OCI-LY7 (cell line): ENCODE measurements around the gene DIP2C. TPM values are rescaled to one million over a fixed set of nuclear protein-coding genes. Genes with fewer than 3 reads are reported as not detected.

Experiments
- BruUV-seq: library from RNA; stranded (reverse); fragments of 400-500 nt; replicated peaks from 2 replicates; lab custom pipeline; 2021; lab: Mats Ljungman, UMichigan
- CTCF ChIA-PET: fragments of 300-600 bp; sonication (Branson Sonifier 250); formaldehyde crosslinking; loops from one replicate; lab custom pipeline; 2022; ENCODE audit warnings: antibody characterized with exemption; ENCODE audit not compliant: unreplicated experiment; lab: Charles Lee
- POLR2A ChIA-PET: fragments of 300-600 bp; sonication (Branson Sonifier 250); formaldehyde crosslinking; loops from one replicate; lab custom pipeline; 2022; ENCODE audit warnings: antibody characterized with exemption; lab: Charles Lee
- DNase-seq: peaks from one replicate; pipeline ENCODE4 v3.0.0-alpha.2; 2015; ENCODE audit warnings: low spot score
- H2AFZ ChIP-seq: fragments of 200-600 bp; sonication (generic), shearing (Covaris generic); 2 replicates; pipeline ENCODE4 v1.6.1; 2014; ENCODE audit warnings: mild to moderate bottlenecking, antibody characterized with exemption, low read length, moderate library complexity
- H3K27ac ChIP-seq: fragments of 200-600 bp; sonication (generic); 2 replicates; pipeline ENCODE4 v1.5.1; 2014; ENCODE audit warnings: mixed run types, low read depth, mild to moderate bottlenecking, moderate library complexity, low read length, inconsistent platforms; ENCODE audit not compliant: poor library complexity, severe bottlenecking
- H3K36me3 ChIP-seq: fragments of 200-600 bp; sonication (generic); 2 replicates; pipeline ENCODE4 v1.6.1; 2014; ENCODE audit warnings: mild to moderate bottlenecking, antibody characterized with exemption, low read length, moderate library complexity, mixed read lengths; ENCODE audit not compliant: insufficient read depth
- H3K4me1 ChIP-seq: fragments of 200-600 bp; sonication (generic); 2 replicates; pipeline ENCODE4 v1.5.1; 2014; ENCODE audit warnings: mild to moderate bottlenecking, low read length; ENCODE audit not compliant: insufficient read depth, poor library complexity, severe bottlenecking
- H3K4me2 ChIP-seq: fragments of 200-600 bp; sonication (generic); 2 replicates; pipeline ENCODE4 v1.6.1; 2014; ENCODE audit warnings: mild to moderate bottlenecking, low read length
- H3K4me3 ChIP-seq: fragments of 200-600 bp; sonication (generic); 2 replicates; pipeline ENCODE4 v1.5.1; 2014; ENCODE audit warnings: mild to moderate bottlenecking, low read depth, low read length; ENCODE audit not compliant: poor library complexity, severe bottlenecking
- H3K79me2 ChIP-seq: fragments of 200-600 bp; sonication (generic); 2 replicates; pipeline ENCODE4 v1.6.1; 2016; ENCODE audit warnings: low read depth, mild to moderate bottlenecking, low read length, moderate library complexity, mixed read lengths; ENCODE audit not compliant: insufficient read depth
- H3K9me2 ChIP-seq: fragments of 200-600 bp; sonication (generic); 2 replicates; pipeline ENCODE4 v1.6.1; 2016; ENCODE audit warnings: mild to moderate bottlenecking, low read length, mixed read lengths; ENCODE audit not compliant: insufficient read depth
- H3K9me3 ChIP-seq: fragments of 200-600 bp; sonication (generic); 2 replicates; pipeline ENCODE4 v1.6.1; 2014; ENCODE audit warnings: mild to moderate bottlenecking, mixed run types, low read length, mixed read lengths
- H4K20me1 ChIP-seq: fragments of 200-600 bp; sonication (generic); 2 replicates; pipeline ENCODE4 v1.6.1; 2014; ENCODE audit warnings: mild to moderate bottlenecking, antibody characterized with exemption, low read length, moderate library complexity, mixed read lengths; ENCODE audit not compliant: insufficient read depth
- EZH2phosphoT487 ChIP-seq: fragments of 200-600 bp; sonication (generic); IDR thresholded peaks from 2 replicates; pipeline ENCODE4 v1.6.1; 2018; ENCODE audit warnings: low read depth, borderline replicate concordance, mild to moderate bottlenecking, mixed run types, antibody characterized with exemption, low read length, moderate library complexity, mixed read lengths
- intact Hi-C: fragments of 100-400 bp; cut with micrococcal nuclease; formaldehyde crosslinking; loops from one replicate; pipeline ENCODE4 v1.10.0; 2022; ENCODE audit not compliant: unreplicated experiment
- total RNA-seq, 2 experiments: library from RNA; depleted of rRNA in 1 of 2; stranded (reverse); fragments of >200 nt in 1 of 2; shearing (Covaris generic) in 1 of 2; gene quantifications; 2 replicates each; pipeline ENCODE4 v1.2.3, GENCODE V29; 2014 to 2022
- TF ChIP-seq, protein P1 (sequence below): fragments of 200-600 bp; sonication (generic); conservative IDR thresholded peaks from 2 replicates; pipeline ENCODE4 v1.5.1; 2014; ENCODE audit warnings: mild to moderate bottlenecking, antibody characterized with exemption, low read length, moderate library complexity, mixed read lengths

Gene DIP2C
- total RNA-seq, 2 experiments from 2014 or later = 10.9 to 29.5 TPM

DNA sequence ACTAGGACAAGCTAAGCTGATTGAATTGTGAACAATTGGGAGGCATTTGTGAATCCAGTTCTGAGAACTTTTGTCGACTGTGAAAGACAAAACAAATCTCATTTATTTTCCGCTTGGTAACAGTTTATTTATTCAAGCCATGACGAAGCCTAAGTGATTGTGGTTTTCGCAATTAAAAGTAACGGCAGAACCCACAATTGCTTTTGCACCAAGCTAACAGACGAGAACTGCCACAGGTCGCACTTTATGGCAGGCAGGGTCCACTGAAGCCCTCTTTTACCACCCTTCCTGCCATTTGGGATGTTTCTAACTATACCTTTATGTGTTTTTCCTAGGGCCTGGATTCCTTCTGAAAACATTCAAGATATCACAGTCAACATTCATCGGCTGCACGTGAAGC, 443.0 kb downstream of the DIP2C start:
- Histone ChIP-seq H3K79me2 (no peaks in the 10 kb centered on the region), H3K9me2 (no peaks in the 10 kb centered on the region), H3K36me3 (no peaks in the 10 kb centered on the region), H2AFZ (no peak overlapping the region), H3K4me1 (no peaks in the 10 kb centered on the region), H4K20me1 (no peaks in the 10 kb centered on the region), H3K27ac (no peak overlapping the region), H3K9me3 (no peaks in the 10 kb centered on the region), H3K4me2 (no peak overlapping the region), H3K4me3 (no peak overlapping the region)
- intact Hi-C loops = no loop called here
- CTCF ChIA-PET = no interaction called here
- no TSS peak for BruUV-seq
- DNase-seq = no peak
- POLR2A ChIA-PET = no interaction called here
- TF ChIP-seq EZH2phosphoT487 = no peak
- TF ChIP-seq, protein P1, sequence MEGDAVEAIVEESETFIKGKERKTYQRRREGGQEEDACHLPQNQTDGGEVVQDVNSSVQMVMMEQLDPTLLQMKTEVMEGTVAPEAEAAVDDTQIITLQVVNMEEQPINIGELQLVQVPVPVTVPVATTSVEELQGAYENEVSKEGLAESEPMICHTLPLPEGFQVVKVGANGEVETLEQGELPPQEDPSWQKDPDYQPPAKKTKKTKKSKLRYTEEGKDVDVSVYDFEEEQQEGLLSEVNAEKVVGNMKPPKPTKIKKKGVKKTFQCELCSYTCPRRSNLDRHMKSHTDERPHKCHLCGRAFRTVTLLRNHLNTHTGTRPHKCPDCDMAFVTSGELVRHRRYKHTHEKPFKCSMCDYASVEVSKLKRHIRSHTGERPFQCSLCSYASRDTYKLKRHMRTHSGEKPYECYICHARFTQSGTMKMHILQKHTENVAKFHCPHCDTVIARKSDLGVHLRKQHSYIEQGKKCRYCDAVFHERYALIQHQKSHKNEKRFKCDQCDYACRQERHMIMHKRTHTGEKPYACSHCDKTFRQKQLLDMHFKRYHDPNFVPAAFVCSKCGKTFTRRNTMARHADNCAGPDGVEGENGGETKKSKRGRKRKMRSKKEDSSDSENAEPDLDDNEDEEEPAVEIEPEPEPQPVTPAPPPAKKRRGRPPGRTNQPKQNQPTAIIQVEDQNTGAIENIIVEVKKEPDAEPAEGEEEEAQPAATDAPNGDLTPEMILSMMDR = no peak

GRCh38 chr10:244227-244626, 445.2 kb downstream of the DIP2C start:
- no peaks in the 10 kb centered on the region for H3K9me2 ChIP-seq
- no peaks in the 10 kb centered on the region for H3K36me3 ChIP-seq
- no peak overlapping the region for H3K4me2 ChIP-seq
- H3K4me1 ChIP-seq = no peaks in the 10 kb centered on the region
- no peak for DNase-seq
- CTCF ChIA-PET = no interaction called here
- intact Hi-C loops = no loop called here
- TF ChIP-seq, protein P1 = no peak
- TF ChIP-seq EZH2phosphoT487 = no peak
- no TSS peak for BruUV-seq
- H3K4me3 ChIP-seq = no peak overlapping the region
- H3K9me3 ChIP-seq = no peaks in the 10 kb centered on the region
- H3K79me2 ChIP-seq = no peaks in the 10 kb centered on the region
- no peak overlapping the region for H2AFZ ChIP-seq
- H4K20me1 ChIP-seq = no peaks in the 10 kb centered on the region
- H3K27ac ChIP-seq = no peak overlapping the region
- POLR2A ChIA-PET = no interaction called here

- Histone ChIP-seq H3K79me2 (no peaks in the 10 kb centered on the region), H3K4me2 (no peak overlapping the region), H4K20me1 (no peaks in the 10 kb centered on the region), H3K4me3 (no peak overlapping the region), H3K9me3 (no peaks in the 10 kb centered on the region), H3K36me3 (no peaks in the 10 kb centered on the region), H3K9me2 (no peaks in the 10 kb centered on the region), H3K4me1 (peaks cover 5% of the 10 kb centered on the region), H2AFZ (no peak overlapping the region), H3K27ac (no peak overlapping the region)
- intact Hi-C loops = no loop called here
- BruUV-seq = no TSS peak
- no peak for DNase-seq
- POLR2A ChIA-PET = interaction anchor here (0.6 to 1.1 kb wide), 3 partner anchors 10 to 700 kb away, joined by 3 to 4 read pairs (median 3); no protein-coding TSS in a partner anchor
- TF ChIP-seq EZH2phosphoT487 = no peak
- TF ChIP-seq, protein P1 = no peak
- CTCF ChIA-PET = no interaction called here
Measured at GRCh38 chr10:241966-242643, 447.4 kb downstream of the DIP2C start.
